GM12892 (cell line): ENCODE results near the gene CCDC195.

Source experiments
- POLR2A ChIP-seq: IDR thresholded peaks from 2 replicates; pipeline ENCODE4 v1.6.1; 2011; ENCODE audit warnings: low read depth, low read length, control low read depth
- POLR2AphosphoS5 ChIP-seq: IDR thresholded peaks from 2 replicates; pipeline ENCODE4 v1.6.1; 2011; ENCODE audit warnings: low read depth, low read length, control low read depth

- TF ChIP-seq POLR2A (no peak), POLR2AphosphoS5 (no peak)
Observed at GRCh38 chr2:224729435-224729834, 13.3 kb upstream of the CCDC195 start.
